ENCODE data around the gene MPEG1.

Gene MPEG1

GRCh38 chr11:59214141-59214893 is 1.6 kb upstream of the MPEG1 start:
- DNase-seq (ENCODE audit: low spot score): no peak
- in situ Hi-C loops (cut with MboI; ENCODE audit: low pct_unique_long_range_greater_than_20kb, low sequenced_read_pairs, unreplicated experiment): no loop called here
- TF ChIP-seq CTCF (IDR thresholded peaks at IDR 0.05; ENCODE audit: extremely low read depth, insufficient read depth, missing control alignments): no peak

- TF ChIP-seq CTCF (IDR thresholded peaks at IDR 0.05; ENCODE audit: extremely low read depth, insufficient read depth, missing control alignments): no peak
- no peak for DNase-seq (ENCODE audit: low spot score)
- in situ Hi-C loops (cut with MboI; ENCODE audit: low pct_unique_long_range_greater_than_20kb, low sequenced_read_pairs, unreplicated experiment): no loop called here
Measured at GRCh38 chr11:59212222-59212621, 505 bp downstream of the MPEG1 start.

- in situ Hi-C loops (cut with MboI; ENCODE audit: low pct_unique_long_range_greater_than_20kb, low sequenced_read_pairs, unreplicated experiment): no loop called here
- TF ChIP-seq CTCF (IDR thresholded peaks at IDR 0.05; ENCODE audit: extremely low read depth, insufficient read depth, missing control alignments): no peak
- no peak for DNase-seq (ENCODE audit: low spot score)
Measured at GRCh38 chr11:59208956-59209355, 3.8 kb downstream of the MPEG1 start.

- in situ Hi-C loops (cut with MboI; ENCODE audit: low pct_unique_long_range_greater_than_20kb, low sequenced_read_pairs, unreplicated experiment): no loop called here
- peak; percentile 56 for DNase-seq (ENCODE audit: low spot score)
- TF ChIP-seq CTCF (IDR thresholded peaks at IDR 0.05; ENCODE audit: extremely low read depth, insufficient read depth, missing control alignments): peak; percentile 66
Measured at GRCh38 chr11:59207988-59208451, 4.7 kb downstream of the MPEG1 start.

- DNase-seq (ENCODE audit: low spot score): no peak
- in situ Hi-C loops (cut with MboI; ENCODE audit: low pct_unique_long_range_greater_than_20kb, low sequenced_read_pairs, unreplicated experiment): no loop called here
- peak; percentile 59 for TF ChIP-seq CTCF (IDR thresholded peaks at IDR 0.05; ENCODE audit: extremely low read depth, insufficient read depth, missing control alignments)
Measured at GRCh38 chr11:59206635-59207034, 6.1 kb downstream of the MPEG1 start.

GRCh38 chr11:59205648-59206047 is 7.1 kb downstream of the MPEG1 start:
- in situ Hi-C loops (cut with MboI; ENCODE audit: low pct_unique_long_range_greater_than_20kb, low sequenced_read_pairs, unreplicated experiment): no loop called here
- DNase-seq (ENCODE audit: low spot score): no peak
- no peak for TF ChIP-seq CTCF (IDR thresholded peaks at IDR 0.05; ENCODE audit: extremely low read depth, insufficient read depth, missing control alignments)

Measured in GM13977 (cell line).